ENCODE results near the gene RBMX. TPM values are rescaled to one million over a fixed set of nuclear protein-coding genes. Genes with fewer than 3 reads are reported as not detected.

RBMX gene
- total RNA-seq, 1 donor from 2014 or later = 445 TPM

DNA sequence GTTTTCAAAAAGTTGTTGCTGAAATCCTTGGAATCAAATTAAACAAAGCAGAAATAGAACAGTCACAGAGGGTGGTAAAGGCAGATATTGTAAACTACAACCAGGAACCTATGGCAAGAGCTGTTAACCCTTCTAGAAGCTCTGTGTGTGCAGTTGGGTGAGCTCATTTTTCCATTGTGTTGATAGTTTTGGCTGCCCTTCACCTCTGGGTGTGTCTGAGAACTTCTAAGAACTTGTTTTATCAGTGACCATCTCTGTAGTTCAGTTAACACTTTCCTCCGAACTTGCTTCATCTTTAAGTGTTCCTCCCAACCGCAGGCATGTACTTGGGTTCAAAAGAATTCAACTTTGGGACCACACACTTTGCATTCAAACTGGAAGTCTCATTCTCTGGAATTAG lies 32.7 kb downstream of the RBMX start:
- Mint-ChIP-seq H3K27ac (no peak overlapping the region), H3K4me3 (ENCODE audit: low read depth) (no peak overlapping the region), H3K36me3 (ENCODE audit: insufficient read depth) (peaks cover 25% of the 10 kb centered on the region), H3K9me3 (ENCODE audit: low read depth) (peaks cover 14% of the 10 kb centered on the region), H3K27me3 (no peaks in the 10 kb centered on the region), H3K4me1 (ENCODE audit: low read depth) (no peaks in the 10 kb centered on the region)
- TF ChIP-seq CTCF (IDR thresholded peaks at IDR 0.05; ENCODE audit: unreplicated experiment) = no peak
- no peak for DNase-seq (ENCODE audit: low spot score, unreplicated experiment)

GRCh38 chrX:136839196-136839595 lies 41.3 kb downstream of the RBMX start:
- DNase-seq (ENCODE audit: low spot score, unreplicated experiment) = no peak
- no peak overlapping the region for H3K27ac Mint-ChIP-seq
- H3K4me3 Mint-ChIP-seq (ENCODE audit: low read depth) = no peak overlapping the region
- H3K36me3 Mint-ChIP-seq (ENCODE audit: insufficient read depth) = peaks cover 14% of the 10 kb centered on the region
- no peaks in the 10 kb centered on the region for H3K27me3 Mint-ChIP-seq
- H3K4me1 Mint-ChIP-seq (ENCODE audit: low read depth) = no peaks in the 10 kb centered on the region
- peaks cover 12% of the 10 kb centered on the region for H3K9me3 Mint-ChIP-seq (ENCODE audit: low read depth)
- no peak for TF ChIP-seq CTCF (IDR thresholded peaks at IDR 0.05; ENCODE audit: unreplicated experiment)

GRCh38 chrX:136835761-136836160 lies 44.8 kb downstream of the RBMX start:
- DNase-seq (ENCODE audit: low spot score, unreplicated experiment) = no peak
- Mint-ChIP-seq H3K27me3 (no peaks in the 10 kb centered on the region), H3K4me3 (ENCODE audit: low read depth) (no peak overlapping the region), H3K4me1 (ENCODE audit: low read depth) (no peaks in the 10 kb centered on the region), H3K36me3 (ENCODE audit: insufficient read depth) (peaks cover 10% of the 10 kb centered on the region), H3K27ac (no peak overlapping the region), H3K9me3 (ENCODE audit: low read depth) (peaks cover 17% of the 10 kb centered on the region)
- TF ChIP-seq CTCF (IDR thresholded peaks at IDR 0.05; ENCODE audit: unreplicated experiment) = no peak

GRCh38 chrX:136829413-136829812 lies 51.1 kb downstream of the RBMX start:
- DNase-seq (ENCODE audit: low spot score, unreplicated experiment) = no peak
- H3K36me3 Mint-ChIP-seq (ENCODE audit: insufficient read depth) = peaks cover 10% of the 10 kb centered on the region
- H3K27me3 Mint-ChIP-seq = no peaks in the 10 kb centered on the region
- peaks cover 27% of the 10 kb centered on the region for H3K9me3 Mint-ChIP-seq (ENCODE audit: low read depth)
- no peak overlapping the region for H3K4me3 Mint-ChIP-seq (ENCODE audit: low read depth)
- H3K4me1 Mint-ChIP-seq (ENCODE audit: low read depth) = no peaks in the 10 kb centered on the region
- no peak for TF ChIP-seq CTCF (IDR thresholded peaks at IDR 0.05; ENCODE audit: unreplicated experiment)
- H3K27ac Mint-ChIP-seq = no peak overlapping the region

DNA sequence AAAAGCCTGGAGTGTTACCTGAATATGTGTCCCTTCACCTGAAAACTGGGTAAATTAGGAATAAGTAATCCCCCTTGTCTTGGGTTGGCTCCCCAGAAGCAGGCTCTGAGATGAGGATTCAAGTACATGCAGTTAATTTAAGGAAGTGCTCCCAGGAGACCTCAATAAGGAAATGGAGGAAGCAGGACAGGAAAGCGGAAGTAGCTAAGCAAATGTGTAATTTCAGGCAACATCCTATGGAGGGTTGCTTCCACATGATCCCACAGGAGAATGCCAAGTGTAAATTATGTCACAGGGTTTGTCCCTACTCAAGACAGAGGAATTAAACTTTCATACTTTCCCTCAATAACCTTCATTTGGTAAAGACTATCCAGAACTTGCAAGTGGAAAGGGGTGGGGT lies 51.7 kb downstream of the RBMX start:
- Mint-ChIP-seq H3K27ac (no peak overlapping the region), H3K9me3 (ENCODE audit: low read depth) (peaks cover 31% of the 10 kb centered on the region), H3K27me3 (no peaks in the 10 kb centered on the region), H3K4me3 (ENCODE audit: low read depth) (no peak overlapping the region), H3K4me1 (ENCODE audit: low read depth) (no peaks in the 10 kb centered on the region), H3K36me3 (ENCODE audit: insufficient read depth) (peaks cover 10% of the 10 kb centered on the region)
- DNase-seq (ENCODE audit: low spot score, unreplicated experiment) = no peak
- no peak for TF ChIP-seq CTCF (IDR thresholded peaks at IDR 0.05; ENCODE audit: unreplicated experiment)
